A549 (cell line): ENCODE results near the gene RERE. TPM values are rescaled to one million over a fixed set of nuclear protein-coding genes. Genes with fewer than 3 reads are reported as not detected.
A peak's percentile ranks its signal among the peaks of the same experiment; 100 is the strongest.

Experiments used
- ATAC-seq, 2 experiments: fragments of 200-7000 bp in 1 of 2; fragments of >200 bp in 1 of 2; cut with Nextera tagmentation in 1 of 2; cut with Tn5 transposase in 1 of 2; 3 replicates each; pipeline versions ENCODE4 v1.8.0 to v1.9.1; 2018 to 2020; ENCODE audit warnings: mild to moderate bottlenecking in 1 of 2, moderate library complexity in 1 of 2
- CTCF ChIA-PET: fragments of 300-600 bp; sonication (Branson Sonifier 250); formaldehyde crosslinking; extraction: SDS; loops from one replicate; lab custom pipeline; 2021; ENCODE audit warnings: antibody characterized with exemption, inconsistent platforms; lab: Yijun Ruan, JAX
- POLR2A ChIA-PET: fragments of 350-600 bp; formaldehyde crosslinking; extraction: SDS; loops from one replicate; lab custom pipeline; 2021; ENCODE audit warnings: antibody characterized with exemption, inconsistent platforms; lab: Yijun Ruan, JAX
- DNase-seq, 2 experiments: peaks; one replicate each; pipeline versions ENCODE4 v3.0.0 to v3.0.0-alpha.2; 2011 to 2016; ENCODE audit warnings: low read depth in 1 of 2, low spot score in 1 of 2
- FAIRE-seq: peaks from 2 replicates; lab custom pipeline; 2011; peaks lifted over from hg19 to GRCh38; lab: Jason Lieb, UNC
- H3K27ac ChIP-seq, 2 experiments: fragments of >200 bp; sonication (Bioruptor Twin); formaldehyde crosslinking; 3 replicates each; pipeline ENCODE4 v1.5.1; 2016 to 2017
- H3K4me1 ChIP-seq: fragments of >200 bp; sonication (Bioruptor Twin); formaldehyde crosslinking; 3 replicates; pipeline ENCODE4 v1.6.1; 2016
- H3K4me2 ChIP-seq: fragments of >200 bp; sonication (Bioruptor Twin); formaldehyde crosslinking; 3 replicates; pipeline ENCODE4 v1.6.1; 2016
- H3K4me3 ChIP-seq: fragments of >200 bp; sonication (Bioruptor Twin); formaldehyde crosslinking; 3 replicates; pipeline ENCODE4 v1.5.1; 2016
- H3K9me3 ChIP-seq: fragments of >200 bp; sonication (Bioruptor Twin); formaldehyde crosslinking; 3 replicates; pipeline ENCODE4 v1.6.1; 2016
- CBX2 ChIP-seq: fragments of 200-600 bp; sonication (generic); IDR thresholded peaks from 2 replicates; pipeline ENCODE4 v1.6.1; 2016; ENCODE audit warnings: low read depth, mild to moderate bottlenecking, borderline replicate concordance
- CBX8 ChIP-seq: fragments of 200-600 bp; sonication (generic); IDR thresholded peaks from 2 replicates; pipeline ENCODE4 v1.6.1; 2016
- EHF ChIP-seq: fragments of 250-450 bp; sonication (Bioruptor Pico); IDR thresholded peaks from 2 replicates; pipeline ENCODE4 v1.5.0; 2020; ENCODE audit warnings: mild to moderate bottlenecking
- FOSL2 ChIP-seq, 2 experiments: fragments of 450-650 bp in 1 of 2; fragments of >200 bp in 1 of 2; sonication (Bioruptor Twin) in 1 of 2; formaldehyde crosslinking; IDR thresholded peaks; 2 replicates each; pipeline versions ENCODE4 v1.5.0 to v1.6.1; 2016 to 2020; ENCODE audit warnings: mild to moderate bottlenecking in 1 of 2, moderate library complexity in 1 of 2
- HDAC2 ChIP-seq: fragments of 200-600 bp; sonication (generic); IDR thresholded peaks from 2 replicates; pipeline ENCODE4 v1.6.1; 2016
- HOXA7 ChIP-seq: fragments of 250-450 bp; sonication (Bioruptor Pico); IDR thresholded peaks from 2 replicates; pipeline ENCODE4 v1.5.0; 2020; ENCODE audit warnings: mild to moderate bottlenecking, moderate library complexity
- HOXB13 ChIP-seq: fragments of 250-450 bp; sonication (Bioruptor Pico); IDR thresholded peaks from 2 replicates; pipeline ENCODE4 v1.5.0; 2020; ENCODE audit warnings: low read depth, mild to moderate bottlenecking, moderate library complexity
- HOXB5 ChIP-seq: fragments of 250-450 bp; sonication (Bioruptor Pico); IDR thresholded peaks from 2 replicates; pipeline ENCODE4 v1.5.0; 2020; ENCODE audit warnings: mild to moderate bottlenecking, moderate library complexity
- JUNB ChIP-seq: fragments of >200 bp; sonication (Bioruptor Twin); formaldehyde crosslinking; IDR thresholded peaks from 2 replicates; pipeline ENCODE4 v1.6.1; 2016
- KDM1A ChIP-seq: fragments of 200-600 bp; sonication (generic); IDR thresholded peaks from 2 replicates; pipeline ENCODE4 v1.6.1; 2016; ENCODE audit warnings: low read depth, mild to moderate bottlenecking
- NR3C1 ChIP-seq: fragments of >200 bp; sonication (Bioruptor Twin); formaldehyde crosslinking; IDR thresholded peaks from 3 replicates; pipeline ENCODE4 v1.6.1; 2017
- PHF8 ChIP-seq: fragments of 200-600 bp; sonication (generic); IDR thresholded peaks from 2 replicates; pipeline ENCODE4 v1.6.1; 2016; ENCODE audit warnings: low read depth, mild to moderate bottlenecking, antibody characterized with exemption, moderate library complexity, borderline replicate concordance
- RFX5 ChIP-seq: fragments of 450-650 bp; IDR thresholded peaks from 2 replicates; pipeline ENCODE4 v1.7.1; 2014; ENCODE audit warnings: antibody characterized with exemption, mild to moderate bottlenecking, moderate library complexity
- RNF2 ChIP-seq: fragments of 200-600 bp; sonication (generic); IDR thresholded peaks from 2 replicates; pipeline ENCODE4 v1.6.1; 2016; ENCODE audit warnings: low read depth, mild to moderate bottlenecking, antibody characterized with exemption, moderate library complexity, borderline replicate concordance
- TFCP2L1 ChIP-seq: fragments of 250-450 bp; sonication (Bioruptor Pico); IDR thresholded peaks from 2 replicates; pipeline ENCODE4 v1.5.0; 2021; ENCODE audit warnings: mild to moderate bottlenecking
- ZNF302 ChIP-seq: fragments of 250-450 bp; sonication (Bioruptor Pico); IDR thresholded peaks from 2 replicates; pipeline ENCODE4 v1.9.0; 2021; ENCODE audit warnings: inconsistent platforms, mild to moderate bottlenecking, moderate library complexity
- ZSCAN20 ChIP-seq: fragments of 250-450 bp; sonication (Bioruptor Pico); IDR thresholded peaks from 2 replicates; pipeline ENCODE4 v1.8.0; 2022; ENCODE audit warnings: mild to moderate bottlenecking, moderate library complexity
- WGBS: methylation state at CpG from one replicate; pipeline ENCODE4 v1.1.6; 2017; ENCODE audit errors: missing lambda C conversion rate; 5-methylcytosine and 5-hydroxymethylcytosine counted together
- polyA plus RNA-seq, 4 experiments: library from polyadenylated mRNA; depleted of rRNA in 3 of 4; stranded (reverse); fragments of >200 nt; fragmentation: RNase III in 1 of 4; extraction: RNeasy Plus Mini Kit Qiagen cat#74134 plus additional on column Dnase treatment in 1 of 4; gene quantifications; 2 replicates in 3 of 4; 3 replicates in 1 of 4; pipeline ENCODE4 v1.2.3, GENCODE V29; 2011 to 2017
- TF ChIP-seq, protein P1 (sequence below): fragments of 450-650 bp; IDR thresholded peaks from 2 replicates; pipeline ENCODE4 v1.6.1; 2014; ENCODE audit warnings: antibody characterized with exemption
- TF ChIP-seq, protein P2 (sequence below): IDR thresholded peaks from 2 replicates; pipeline ENCODE4 v1.6.1; 2012
- TF ChIP-seq, protein P3 (sequence below): IDR thresholded peaks from 2 replicates; pipeline ENCODE4 v1.6.1; 2012; ENCODE audit warnings: low read depth, borderline replicate concordance

RERE gene
- polyA plus RNA-seq, 2 of the 4 experiments (the other 2 are of a cell fraction) = 12.6 to 28.6 TPM

DNA sequence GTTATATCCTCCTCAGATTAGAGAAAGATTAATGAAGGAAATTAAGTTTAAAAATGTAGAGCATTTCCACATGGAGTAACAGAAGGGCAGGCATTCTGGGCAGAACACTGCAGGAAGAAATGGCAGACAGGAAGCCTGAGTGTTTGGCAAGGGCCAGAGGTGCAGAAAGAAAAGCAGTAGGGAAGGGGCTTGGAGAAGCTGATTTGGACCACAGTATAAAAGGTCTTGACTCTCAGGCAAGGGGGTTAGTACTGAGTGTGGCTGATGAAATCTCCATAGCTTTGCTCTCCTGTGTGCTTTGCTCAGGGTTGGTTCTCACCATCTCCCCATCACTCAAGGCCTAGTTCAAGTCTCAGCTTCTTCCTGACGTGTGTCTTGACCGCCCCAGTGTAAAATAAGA lies 419.4 kb downstream of the RERE start:
- H3K4me1 ChIP-seq = peaks cover 43% of the 10 kb centered on the region
- POLR2A ChIA-PET = no interaction called here
- 100% methylated on average over 2 of the region's 2 CpGs for whole genome bisulfite sequencing
- TF ChIP-seq HOXA7 (CRISPR knock-in tag) (no peak), JUNB (no peak), FOSL2 (IDR thresholded peaks at IDR 0.05) (no peak), FOSL2 (CRISPR knock-in tag; IDR thresholded peaks at IDR 0.05) (no peak)
- TF ChIP-seq, all 56 proteins: peak for 0
- peak overlapping the region; percentile 68 to 71; a peak in 3 of 6 replicates for H3K27ac ChIP-seq
- ATAC-seq (peak in 1 of 2 experiments; percentile 15; a peak in 2 of 6 replicates), FAIRE-seq (no peak), DNase-seq (no peak)
- CTCF ChIA-PET = interaction anchor here (1.5 kb wide), 1 partner anchor 12 kb away, joined by 6 read pairs; no protein-coding TSS in a partner anchor
- no peaks in the 10 kb centered on the region for H3K9me3 ChIP-seq
- peak overlapping the region; percentile 54; the same call in 2 of the 3 replicates for H3K4me2 ChIP-seq
- no peak overlapping the region for H3K4me3 ChIP-seq

DNA sequence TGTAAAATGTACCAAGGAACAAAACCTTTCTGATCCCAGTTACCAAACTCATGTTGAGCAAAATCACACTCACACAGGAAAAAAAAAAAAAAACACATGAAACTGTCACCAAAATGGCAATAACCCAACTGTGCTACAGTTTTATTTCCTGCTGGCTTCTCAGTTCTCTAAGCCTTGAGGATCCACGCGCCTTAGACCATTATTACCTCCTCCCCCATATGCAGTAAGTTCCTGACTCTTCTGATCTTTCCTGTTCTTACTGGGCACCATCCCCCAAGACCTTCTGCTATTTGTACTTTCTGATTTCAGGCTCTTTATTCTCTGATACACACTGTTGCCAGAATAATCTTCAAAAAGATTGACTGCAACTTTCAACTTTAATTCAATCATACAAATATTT lies 419.9 kb downstream of the RERE start:
- ATAC-seq (peak in 1 of 2 experiments; percentile 35; a peak in 4 of 6 replicates), DNase-seq (no peak)
- H3K4me1 ChIP-seq = peaks cover 43% of the 10 kb centered on the region
- no peaks in the 10 kb centered on the region for H3K9me3 ChIP-seq
- peak overlapping the region; percentile 54 for H3K4me2 ChIP-seq
- TF ChIP-seq HOXB5 (no peak), RNF2 (no peak), KDM1A (no peak)
- TF ChIP-seq, all 56 proteins: peak for 0
- POLR2A ChIA-PET = no interaction called here
- no peak overlapping the region for H3K4me3 ChIP-seq
- CTCF ChIA-PET = interaction anchor here (1.1 to 1.5 kb wide), 4 partner anchors 10 to 15 kb away, joined by 3 to 6 read pairs (median 4); no protein-coding TSS in a partner anchor
- 72% methylated on average over 2 of the region's 2 CpGs for WGBS
- FAIRE-seq = no peak
- peak overlapping the region; percentile 68 to 71; a peak in 4 of 6 replicates for H3K27ac ChIP-seq

DNA sequence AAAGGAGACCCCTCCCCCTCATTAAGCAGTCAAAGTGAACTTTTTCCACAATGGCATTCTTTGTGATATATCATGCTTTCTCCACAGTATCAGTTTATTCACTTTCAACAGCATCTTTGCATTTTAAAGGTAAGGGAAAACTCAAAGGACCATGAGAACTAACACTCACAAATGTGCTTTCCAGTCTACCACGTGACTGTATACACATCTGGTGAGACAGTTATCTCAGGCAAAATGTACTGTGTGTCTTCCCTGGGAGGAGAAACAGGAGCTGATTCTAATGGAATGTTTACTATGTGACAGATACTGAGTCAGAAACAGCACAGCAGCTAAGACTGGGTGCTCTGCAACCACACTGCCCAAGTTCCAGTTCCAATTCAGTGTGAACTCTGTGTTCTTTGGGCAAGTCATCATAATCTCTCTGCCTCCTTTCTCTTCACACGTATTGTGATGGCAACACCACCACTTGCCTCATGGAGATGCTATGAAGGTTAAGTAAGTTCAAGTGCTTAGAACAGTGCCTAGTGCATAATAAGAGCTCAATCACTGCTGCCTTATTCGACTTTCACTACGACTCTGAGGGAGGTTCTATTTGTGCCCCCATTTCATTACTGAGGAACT lies 420.5 kb downstream of the RERE start:
- ATAC-seq (peak; percentile 96 to 97), FAIRE-seq (peak; percentile 13), DNase-seq (peak; percentile 36 to 67)
- TF ChIP-seq FOSL2 (IDR thresholded peaks at IDR 0.05) (no peak), FOSL2 (CRISPR knock-in tag; IDR thresholded peaks at IDR 0.05) (peak; percentile 52), JUNB (peak; percentile 18; the same call in 1 of the 2 replicates), RFX5 (no peak)
- TF ChIP-seq, protein P1, sequence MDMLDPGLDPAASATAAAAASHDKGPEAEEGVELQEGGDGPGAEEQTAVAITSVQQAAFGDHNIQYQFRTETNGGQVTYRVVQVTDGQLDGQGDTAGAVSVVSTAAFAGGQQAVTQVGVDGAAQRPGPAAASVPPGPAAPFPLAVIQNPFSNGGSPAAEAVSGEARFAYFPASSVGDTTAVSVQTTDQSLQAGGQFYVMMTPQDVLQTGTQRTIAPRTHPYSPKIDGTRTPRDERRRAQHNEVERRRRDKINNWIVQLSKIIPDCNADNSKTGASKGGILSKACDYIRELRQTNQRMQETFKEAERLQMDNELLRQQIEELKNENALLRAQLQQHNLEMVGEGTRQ = peak; percentile 75
- Histone ChIP-seq H3K4me3 (no peak overlapping the region), H3K4me1 (peaks cover 43% of the 10 kb centered on the region), H3K4me2 (peak overlapping the region; percentile 54), H3K9me3 (no peaks in the 10 kb centered on the region), H3K27ac (peak overlapping the region; percentile 68 to 71; a peak in 4 of 6 replicates)
- CTCF ChIA-PET = interaction anchor here (0.6 to 1.5 kb wide), 5 partner anchors 11 to 506 kb away, joined by 3 to 6 read pairs (median 3); no protein-coding TSS in a partner anchor
- POLR2A ChIA-PET = no interaction called here
- WGBS = 5% methylated on average over 4 of the region's 4 CpGs

DNA sequence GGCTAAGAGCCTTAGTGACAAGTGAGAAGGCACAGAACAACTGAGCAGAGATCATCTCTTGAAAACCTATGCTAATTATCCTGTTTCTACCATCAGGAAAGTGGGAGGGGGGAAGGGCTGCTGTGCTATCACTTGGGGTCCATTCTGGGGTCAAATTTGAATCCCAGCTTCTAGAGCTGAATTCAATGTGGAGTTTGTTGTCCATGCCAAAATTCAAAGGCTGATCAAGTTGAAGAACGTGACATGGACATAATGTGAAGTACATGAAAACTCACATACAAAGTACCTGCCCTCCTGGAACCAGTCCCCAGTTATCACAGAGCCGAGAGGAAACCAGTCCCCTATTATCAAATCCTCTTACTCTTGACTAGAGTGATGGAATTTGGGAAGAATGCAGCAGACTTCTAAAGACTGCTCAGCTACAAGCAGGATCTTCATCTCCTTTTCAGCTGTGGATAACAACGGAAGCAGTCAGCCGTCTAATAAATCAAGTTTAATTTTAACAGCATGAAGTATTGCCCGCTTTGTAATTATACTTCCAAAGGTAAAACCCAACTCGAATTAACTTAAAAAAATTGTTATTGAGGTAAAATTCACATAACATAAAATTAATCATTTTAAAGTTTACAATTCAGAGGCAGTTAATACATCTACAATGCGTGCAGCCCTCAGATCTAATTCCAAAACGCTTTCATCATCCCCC lies 421.2 kb downstream of the RERE start:
- TF ChIP-seq ZNF302 (CRISPR knock-in tag) = no peak
- TF ChIP-seq EHF (CRISPR knock-in tag) = no peak
- no peak for TF ChIP-seq TFCP2L1 (CRISPR knock-in tag)
- TF ChIP-seq HDAC2 = no peak
- TF ChIP-seq ZSCAN20 (CRISPR knock-in tag) = no peak
- TF ChIP-seq, protein P2, sequence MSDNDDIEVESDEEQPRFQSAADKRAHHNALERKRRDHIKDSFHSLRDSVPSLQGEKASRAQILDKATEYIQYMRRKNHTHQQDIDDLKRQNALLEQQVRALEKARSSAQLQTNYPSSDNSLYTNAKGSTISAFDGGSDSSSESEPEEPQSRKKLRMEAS = no peak
- no peak for TF ChIP-seq HOXB5
- TF ChIP-seq PHF8 = no peak
- TF ChIP-seq NR3C1 = no peak
- TF ChIP-seq HOXB13 = no peak
- TF ChIP-seq, protein P3, sequence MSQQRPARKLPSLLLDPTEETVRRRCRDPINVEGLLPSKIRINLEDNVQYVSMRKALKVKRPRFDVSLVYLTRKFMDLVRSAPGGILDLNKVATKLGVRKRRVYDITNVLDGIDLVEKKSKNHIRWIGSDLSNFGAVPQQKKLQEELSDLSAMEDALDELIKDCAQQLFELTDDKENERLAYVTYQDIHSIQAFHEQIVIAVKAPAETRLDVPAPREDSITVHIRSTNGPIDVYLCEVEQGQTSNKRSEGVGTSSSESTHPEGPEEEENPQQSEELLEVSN = no peak
- TF ChIP-seq CBX2 = no peak
- TF ChIP-seq CBX8 = no peak
- H3K27ac ChIP-seq = peak overlapping the region; percentile 62 to 71; a peak in 2 of 6 replicates
- peak overlapping the region; percentile 54 for H3K4me2 ChIP-seq
- H3K9me3 ChIP-seq = no peaks in the 10 kb centered on the region
- POLR2A ChIA-PET = no interaction called here
- no peak overlapping the region for H3K4me3 ChIP-seq
- FAIRE-seq (no peak), DNase-seq (no peak), ATAC-seq (no peak)
- CTCF ChIA-PET = interaction anchor here (0.6 to 1.4 kb wide), 4 partner anchors 11 to 505 kb away, joined by 3 to 5 read pairs (median 3); no protein-coding TSS in a partner anchor
- H3K4me1 ChIP-seq = peaks cover 43% of the 10 kb centered on the region
- 74% methylated on average over 8 of the region's 8 CpGs for WGBS
